Calu3 (cell line): ENCODE measurements around the gene SLC22A23. TPM values are rescaled to one million over a fixed set of nuclear protein-coding genes. Genes with fewer than 3 reads are reported as not detected.
A peak's percentile ranks its signal among the peaks of the same experiment; 100 is the strongest.

Source experiments
- BruUV-seq: library from RNA; stranded (reverse); fragments of 400-500 nt; replicated peaks from 2 replicates; lab custom pipeline; 2021; lab: Mats Ljungman, UMichigan
- CTCF ChIA-PET: fragments of 300-600 bp; sonication (Branson Sonifier 250); formaldehyde crosslinking; loops from one replicate; lab custom pipeline; 2022; ENCODE audit warnings: antibody characterized with exemption; lab: Charles Lee
- DNase-seq: peaks from one replicate; pipeline ENCODE4 v3.0.0; 2022
- H3K27ac Mint-ChIP-seq: one replicate; pipeline ENCODE4 v1.8.0; 2022; ENCODE audit warnings: mixed read lengths; ENCODE audit not compliant: unreplicated experiment
- H3K27me3 Mint-ChIP-seq: one replicate; pipeline ENCODE4 v1.8.0; 2022; ENCODE audit warnings: mixed read lengths; ENCODE audit not compliant: unreplicated experiment
- H3K36me3 Mint-ChIP-seq: one replicate; pipeline ENCODE4 v1.8.0; 2022; ENCODE audit warnings: mild to moderate bottlenecking, moderate library complexity, mixed read lengths; ENCODE audit not compliant: insufficient read depth, unreplicated experiment
- H3K4me1 Mint-ChIP-seq: one replicate; pipeline ENCODE4 v1.8.0; 2022; ENCODE audit warnings: mild to moderate bottlenecking, low read depth, mixed read lengths; ENCODE audit not compliant: unreplicated experiment
- H3K4me3 Mint-ChIP-seq: one replicate; pipeline ENCODE4 v1.8.0; 2022; ENCODE audit warnings: mild to moderate bottlenecking, low read depth, moderate library complexity, mixed read lengths; ENCODE audit not compliant: unreplicated experiment
- H3K9me3 Mint-ChIP-seq: one replicate; pipeline ENCODE4 v1.8.0; 2022; ENCODE audit warnings: low read depth, mixed read lengths; ENCODE audit not compliant: unreplicated experiment
- CTCF ChIP-seq: fragments of 200-600 bp; IDR thresholded peaks from one replicate; pipeline ENCODE4 v1.8.0; 2022; ENCODE audit warnings: antibody characterized with exemption; ENCODE audit not compliant: unreplicated experiment
- intact Hi-C: fragments of 100-400 bp; cut with micrococcal nuclease; formaldehyde crosslinking; loops from one replicate; pipeline ENCODE4 v1.10.0; 2022; ENCODE audit not compliant: unreplicated experiment
- total RNA-seq: library from RNA; stranded (reverse); gene quantifications from 2 replicates; pipeline ENCODE4 v1.2.3, GENCODE V29; 2022

SLC22A23 gene
- total RNA-seq, 1 experiment from 2014 or later, result 3.9 TPM

DNA sequence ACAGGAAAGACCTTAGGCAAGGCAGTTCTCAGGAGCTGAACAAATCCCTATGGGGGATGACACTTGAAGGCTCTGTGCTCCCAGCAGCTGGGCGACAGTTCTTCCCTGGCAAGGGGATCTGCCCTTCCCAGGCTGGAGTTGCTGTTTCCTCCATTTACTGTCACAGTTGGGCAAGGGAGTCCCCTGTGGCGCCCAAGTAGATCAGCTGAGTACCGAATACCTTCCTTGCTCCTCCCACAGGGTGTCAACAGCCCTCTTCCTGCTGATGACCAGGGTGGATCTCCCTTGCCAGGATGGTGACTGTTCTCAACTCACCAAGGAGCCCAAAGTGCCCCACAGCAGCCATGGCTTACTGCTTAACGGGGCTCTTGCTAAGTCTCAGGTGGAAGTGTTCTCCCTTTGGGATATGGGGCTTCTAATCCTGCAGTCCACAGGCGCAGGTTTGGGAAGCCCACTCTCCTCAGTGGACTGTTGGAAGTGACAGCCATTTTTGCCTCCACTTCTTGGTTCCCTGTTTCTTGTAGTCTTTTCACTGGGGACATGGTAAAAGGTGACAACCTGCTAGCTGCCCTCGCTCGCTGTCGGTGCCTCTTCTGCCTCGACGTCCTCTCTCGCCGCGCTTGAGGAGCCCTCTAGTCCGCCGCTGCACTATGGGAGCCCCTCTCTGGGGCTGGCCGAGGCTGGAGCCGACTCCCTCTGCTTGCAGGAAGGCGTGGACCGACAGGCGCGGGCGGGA lies 203.8 kb downstream of the SLC22A23 start:
- Mint-ChIP-seq H3K36me3 (peaks cover under 1% of the 10 kb centered on the region), H3K4me3 (no peak overlapping the region), H3K27me3 (peaks cover 53% of the 10 kb centered on the region), H3K9me3 (no peaks in the 10 kb centered on the region), H3K27ac (no peak overlapping the region), H3K4me1 (peaks cover 18% of the 10 kb centered on the region)
- CTCF ChIA-PET, result interaction anchor here (1.3 to 2.0 kb wide), 2 partner anchors 95 to 105 kb away, joined by 3 to 10 read pairs; partner anchors contain the start of gene TUBB2A
- no peak for DNase-seq
- no TSS peak for BruUV-seq
- intact Hi-C loops, result no loop called here
- no peak for TF ChIP-seq CTCF

DNA sequence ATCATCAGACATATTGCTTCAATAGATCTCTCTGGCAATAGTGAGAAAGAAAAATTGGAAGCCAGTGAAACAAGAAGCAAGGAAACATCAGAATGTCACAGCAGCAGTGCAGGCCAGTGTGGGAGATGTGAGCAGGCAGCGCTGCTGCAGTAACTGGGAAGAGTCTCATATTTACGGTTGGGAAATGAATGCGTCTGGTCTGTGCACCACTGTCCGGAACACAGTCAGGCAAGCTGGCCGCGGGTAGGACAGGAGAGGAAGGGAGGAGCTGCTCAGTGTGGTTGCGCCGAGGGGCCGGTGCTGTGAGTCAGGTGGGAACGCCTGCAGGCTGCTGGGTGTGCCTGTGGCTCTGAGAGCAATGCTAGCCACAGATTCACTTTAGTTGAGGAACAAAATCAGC lies 204.5 kb downstream of the SLC22A23 start:
- TF ChIP-seq CTCF, result no peak
- CTCF ChIA-PET, result interaction anchor here (1.3 to 2.0 kb wide), 4 partner anchors 22 to 104 kb away, joined by 3 to 10 read pairs (median 6); partner anchors contain the start of gene TUBB2A
- H3K36me3 Mint-ChIP-seq, result peaks cover 7% of the 10 kb centered on the region
- no peak overlapping the region for H3K27ac Mint-ChIP-seq
- intact Hi-C loops, result no loop called here
- no TSS peak for BruUV-seq
- peaks cover 51% of the 10 kb centered on the region for H3K27me3 Mint-ChIP-seq
- H3K4me1 Mint-ChIP-seq, result peaks cover 18% of the 10 kb centered on the region
- peak overlapping the region; percentile 32 for H3K4me3 Mint-ChIP-seq
- DNase-seq, result no peak
- H3K9me3 Mint-ChIP-seq, result no peaks in the 10 kb centered on the region

DNA sequence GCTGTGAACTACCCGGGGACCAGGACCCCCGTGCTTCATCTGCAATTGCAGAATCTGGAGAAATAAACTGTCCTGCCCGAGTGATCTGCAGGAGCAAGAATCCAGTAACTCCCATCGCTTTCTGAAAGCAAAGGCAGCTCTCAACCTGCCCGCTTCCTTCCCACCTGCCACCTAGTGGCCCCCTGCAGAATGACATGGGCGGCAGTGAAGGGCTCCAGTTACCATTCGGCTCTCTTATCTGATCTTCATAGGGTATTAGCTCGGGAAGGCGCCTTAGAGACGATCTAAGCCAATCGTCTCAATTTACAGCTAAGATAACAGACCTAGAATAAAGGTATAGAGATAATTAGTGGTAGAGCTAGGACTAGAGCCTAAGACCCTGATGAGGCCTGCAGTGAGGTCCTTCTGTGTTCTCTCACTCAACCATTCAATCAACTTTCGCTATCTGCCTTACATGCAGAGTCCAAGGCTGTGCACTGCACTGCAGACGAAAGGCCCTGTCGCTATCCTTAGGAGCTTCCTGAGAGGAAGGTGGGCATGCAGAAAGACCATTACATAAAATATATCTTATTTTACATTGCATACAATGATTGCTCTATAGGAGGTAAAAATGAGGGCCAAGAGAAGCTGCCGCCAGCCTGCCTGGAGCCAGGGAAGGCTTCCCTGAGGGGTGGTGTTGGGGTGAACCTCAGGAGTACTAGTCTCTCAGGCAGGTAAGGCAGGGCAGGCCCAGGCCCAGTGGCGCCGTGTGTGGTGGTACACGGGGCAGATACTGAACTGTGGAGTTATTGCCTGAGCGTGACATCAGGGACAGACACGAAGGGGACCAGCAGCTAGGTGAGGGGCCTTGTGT lies 205.2 kb downstream of the SLC22A23 start:
- Mint-ChIP-seq H3K27me3 (peaks cover 50% of the 10 kb centered on the region), H3K4me1 (peaks cover 18% of the 10 kb centered on the region), H3K9me3 (no peaks in the 10 kb centered on the region), H3K36me3 (peaks cover 7% of the 10 kb centered on the region), H3K4me3 (peak overlapping the region; percentile 32), H3K27ac (no peak overlapping the region)
- CTCF ChIA-PET, result interaction anchor here (0.5 to 2.0 kb wide), 8 partner anchors 11 to 253 kb away, joined by 3 to 10 read pairs (median 4); partner anchors contain the start of gene TUBB2A
- intact Hi-C loops, result loop anchor here (1.0 kb wide), 1 partner anchor 125 kb away; no protein-coding TSS in a partner anchor
- BruUV-seq, result no TSS peak
- peak; percentile 91 for TF ChIP-seq CTCF
- DNase-seq, result peak; percentile 86

- no peak for DNase-seq
- CTCF ChIA-PET, result no interaction called here
- no peak for TF ChIP-seq CTCF
- no peaks in the 10 kb centered on the region for H3K9me3 Mint-ChIP-seq
- peaks cover 46% of the 10 kb centered on the region for H3K27me3 Mint-ChIP-seq
- no TSS peak for BruUV-seq
- H3K36me3 Mint-ChIP-seq, result peaks cover 7% of the 10 kb centered on the region
- no peak overlapping the region for H3K4me3 Mint-ChIP-seq
- peaks cover 18% of the 10 kb centered on the region for H3K4me1 Mint-ChIP-seq
- intact Hi-C loops, result no loop called here
- no peak overlapping the region for H3K27ac Mint-ChIP-seq
These were observed 206.6 kb downstream of the SLC22A23 start for GRCh38 chr6:3250231-3250675.
